Fibroblast of villous mesenchyme (primary cell): ENCODE measurements around the gene MRPL51. TPM values are rescaled to one million over a fixed set of nuclear protein-coding genes. Genes with fewer than 3 reads are reported as not detected.
A peak's percentile ranks its signal among the peaks of the same experiment; 100 is the strongest.
"Not testable (repeated sequence)": the region's sequence is repeated elsewhere in the genome, so short reads cannot be mapped to it uniquely, and the experiment has no call there.

Experiments used
- DNase-seq: peaks from one replicate; pipeline ENCODE4 v3.0.0-alpha.2; 2010; ENCODE audit warnings: low read depth
- H3K4me3 ChIP-seq: 2 replicates; pipeline ENCODE4 v1.5.1; 2011; ENCODE audit warnings: low read depth, mild to moderate bottlenecking, low read length
- total RNA-seq: library from RNA; depleted of rRNA; stranded (reverse); fragments of >200 nt; gene quantifications from 2 replicates; pipeline ENCODE4 v1.2.3, GENCODE V29; 2012
- TF ChIP-seq, protein P1 (sequence below): IDR thresholded peaks from 2 replicates; pipeline ENCODE4 v1.5.1; 2012; ENCODE audit warnings: low read depth, mild to moderate bottlenecking, low read length; ENCODE audit not compliant: insufficient read depth

MRPL51 gene
- total RNA-seq, 1 donor, result 86.8 TPM

DNA sequence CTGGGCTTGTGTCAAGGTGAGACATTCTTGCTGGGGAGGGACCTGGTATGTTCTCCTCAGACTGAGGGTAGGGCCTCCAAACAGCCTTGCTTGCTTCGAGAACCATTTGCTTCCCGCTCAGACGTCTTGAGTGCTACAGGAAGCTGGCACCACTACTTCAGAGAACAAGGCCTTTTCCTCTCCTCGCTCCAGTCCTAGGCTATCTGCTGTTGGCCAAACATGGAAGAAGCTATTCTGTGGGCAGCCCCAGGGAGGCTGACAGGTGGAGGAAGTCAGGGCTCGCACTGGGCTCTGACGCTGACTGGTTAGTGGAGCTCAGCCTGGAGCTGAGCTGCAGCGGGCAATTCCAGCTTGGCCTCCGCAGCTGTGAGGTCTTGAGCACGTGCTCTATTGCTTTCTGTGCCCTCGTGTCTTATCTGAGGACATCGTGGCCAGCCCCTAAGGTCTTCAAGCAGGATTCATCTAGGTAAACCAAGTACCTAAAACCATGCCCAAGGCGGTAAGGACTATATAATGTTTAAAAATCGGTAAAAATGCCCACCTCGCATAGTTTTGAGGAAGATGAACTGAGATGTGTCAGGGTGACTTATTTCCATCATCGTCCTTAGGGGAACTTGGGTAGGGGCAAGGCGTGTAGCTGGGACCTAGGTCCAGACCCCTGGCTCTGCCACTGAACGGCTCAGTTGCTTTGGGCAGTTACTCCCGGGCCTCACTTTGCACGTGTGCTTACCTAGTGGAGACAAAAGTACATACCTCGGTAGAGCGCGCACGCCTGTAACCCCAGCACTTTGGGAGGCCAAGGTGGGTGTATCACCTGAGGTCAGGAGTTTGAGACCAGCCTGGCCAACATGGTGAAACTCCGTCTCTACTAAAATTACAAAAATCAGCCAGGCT lies 45.6 kb upstream of the MRPL51 start:
- TF ChIP-seq, protein P1, sequence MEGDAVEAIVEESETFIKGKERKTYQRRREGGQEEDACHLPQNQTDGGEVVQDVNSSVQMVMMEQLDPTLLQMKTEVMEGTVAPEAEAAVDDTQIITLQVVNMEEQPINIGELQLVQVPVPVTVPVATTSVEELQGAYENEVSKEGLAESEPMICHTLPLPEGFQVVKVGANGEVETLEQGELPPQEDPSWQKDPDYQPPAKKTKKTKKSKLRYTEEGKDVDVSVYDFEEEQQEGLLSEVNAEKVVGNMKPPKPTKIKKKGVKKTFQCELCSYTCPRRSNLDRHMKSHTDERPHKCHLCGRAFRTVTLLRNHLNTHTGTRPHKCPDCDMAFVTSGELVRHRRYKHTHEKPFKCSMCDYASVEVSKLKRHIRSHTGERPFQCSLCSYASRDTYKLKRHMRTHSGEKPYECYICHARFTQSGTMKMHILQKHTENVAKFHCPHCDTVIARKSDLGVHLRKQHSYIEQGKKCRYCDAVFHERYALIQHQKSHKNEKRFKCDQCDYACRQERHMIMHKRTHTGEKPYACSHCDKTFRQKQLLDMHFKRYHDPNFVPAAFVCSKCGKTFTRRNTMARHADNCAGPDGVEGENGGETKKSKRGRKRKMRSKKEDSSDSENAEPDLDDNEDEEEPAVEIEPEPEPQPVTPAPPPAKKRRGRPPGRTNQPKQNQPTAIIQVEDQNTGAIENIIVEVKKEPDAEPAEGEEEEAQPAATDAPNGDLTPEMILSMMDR, result no peak
- no peak for DNase-seq
- no peak overlapping the region for H3K4me3 ChIP-seq

DNA sequence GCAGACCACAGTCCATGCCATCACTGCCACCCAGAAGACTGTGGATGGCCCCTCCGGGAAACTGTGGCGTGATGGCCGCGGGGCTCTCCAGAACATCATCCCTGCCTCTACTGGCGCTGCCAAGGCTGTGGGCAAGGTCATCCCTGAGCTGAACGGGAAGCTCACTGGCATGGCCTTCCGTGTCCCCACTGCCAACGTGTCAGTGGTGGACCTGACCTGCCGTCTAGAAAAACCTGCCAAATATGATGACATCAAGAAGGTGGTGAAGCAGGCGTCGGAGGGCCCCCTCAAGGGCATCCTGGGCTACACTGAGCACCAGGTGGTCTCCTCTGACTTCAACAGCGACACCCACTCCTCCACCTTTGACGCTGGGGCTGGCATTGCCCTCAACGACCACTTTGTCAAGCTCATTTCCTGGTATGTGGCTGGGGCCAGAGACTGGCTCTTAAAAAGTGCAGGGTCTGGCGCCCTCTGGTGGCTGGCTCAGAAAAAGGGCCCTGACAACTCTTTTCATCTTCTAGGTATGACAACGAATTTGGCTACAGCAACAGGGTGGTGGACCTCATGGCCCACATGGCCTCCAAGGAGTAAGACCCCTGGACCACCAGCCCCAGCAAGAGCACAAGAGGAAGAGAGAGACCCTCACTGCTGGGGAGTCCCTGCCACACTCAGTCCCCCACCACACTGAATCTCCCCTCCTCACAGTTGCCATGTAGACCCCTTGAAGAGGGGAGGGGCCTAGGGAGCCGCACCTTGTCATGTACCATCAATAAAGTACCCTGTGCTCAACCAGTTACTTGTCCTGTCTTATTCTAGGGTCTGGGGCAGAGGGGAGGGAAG lies 44.7 kb upstream of the MRPL51 start:
- TF ChIP-seq, protein P1, result peak; percentile 74

DNA sequence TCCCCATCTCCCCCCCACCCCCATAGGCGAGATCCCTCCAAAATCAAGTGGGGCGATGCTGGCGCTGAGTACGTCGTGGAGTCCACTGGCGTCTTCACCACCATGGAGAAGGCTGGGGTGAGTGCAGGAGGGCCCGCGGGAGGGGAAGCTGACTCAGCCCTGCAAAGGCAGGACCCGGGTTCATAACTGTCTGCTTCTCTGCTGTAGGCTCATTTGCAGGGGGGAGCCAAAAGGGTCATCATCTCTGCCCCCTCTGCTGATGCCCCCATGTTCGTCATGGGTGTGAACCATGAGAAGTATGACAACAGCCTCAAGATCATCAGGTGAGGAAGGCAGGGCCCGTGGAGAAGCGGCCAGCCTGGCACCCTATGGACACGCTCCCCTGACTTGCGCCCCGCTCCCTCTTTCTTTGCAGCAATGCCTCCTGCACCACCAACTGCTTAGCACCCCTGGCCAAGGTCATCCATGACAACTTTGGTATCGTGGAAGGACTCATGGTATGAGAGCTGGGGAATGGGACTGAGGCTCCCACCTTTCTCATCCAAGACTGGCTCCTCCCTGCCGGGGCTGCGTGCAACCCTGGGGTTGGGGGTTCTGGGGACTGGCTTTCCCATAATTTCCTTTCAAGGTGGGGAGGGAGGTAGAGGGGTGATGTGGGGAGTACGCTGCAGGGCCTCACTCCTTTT lies 44.0 kb upstream of the MRPL51 start:
- DNase-seq, result no peak
- peak overlapping the region; percentile 9 for H3K4me3 ChIP-seq
- TF ChIP-seq, protein P1, result no peak

More for the DNA sequence above, 44.7 kb upstream of the MRPL51 start:
- H3K4me3 ChIP-seq, result not testable (repeated sequence)
- DNase-seq, result peak; percentile 87

DNA sequence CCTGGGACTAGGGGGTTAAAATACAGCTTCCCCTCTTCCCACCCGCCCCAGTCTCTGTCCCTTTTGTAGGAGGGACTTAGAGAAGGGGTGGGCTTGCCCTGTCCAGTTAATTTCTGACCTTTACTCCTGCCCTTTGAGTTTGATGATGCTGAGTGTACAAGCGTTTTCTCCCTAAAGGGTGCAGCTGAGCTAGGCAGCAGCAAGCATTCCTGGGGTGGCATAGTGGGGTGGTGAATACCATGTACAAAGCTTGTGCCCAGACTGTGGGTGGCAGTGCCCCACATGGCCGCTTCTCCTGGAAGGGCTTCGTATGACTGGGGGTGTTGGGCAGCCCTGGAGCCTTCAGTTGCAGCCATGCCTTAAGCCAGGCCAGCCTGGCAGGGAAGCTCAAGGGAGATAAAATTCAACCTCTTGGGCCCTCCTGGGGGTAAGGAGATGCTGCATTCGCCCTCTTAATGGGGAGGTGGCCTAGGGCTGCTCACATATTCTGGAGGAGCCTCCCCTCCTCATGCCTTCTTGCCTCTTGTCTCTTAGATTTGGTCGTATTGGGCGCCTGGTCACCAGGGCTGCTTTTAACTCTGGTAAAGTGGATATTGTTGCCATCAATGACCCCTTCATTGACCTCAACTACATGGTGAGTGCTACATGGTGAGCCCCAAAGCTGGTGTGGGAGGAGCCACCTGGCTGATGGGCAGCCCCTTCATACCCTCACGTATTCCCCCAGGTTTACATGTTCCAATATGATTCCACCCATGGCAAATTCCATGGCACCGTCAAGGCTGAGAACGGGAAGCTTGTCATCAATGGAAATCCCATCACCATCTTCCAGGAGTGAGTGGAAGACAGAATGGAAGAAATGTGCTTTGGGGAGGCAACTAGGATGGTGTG lies 43.1 kb upstream of the MRPL51 start:
- TF ChIP-seq, protein P1, result no peak
- DNase-seq, result no peak
- H3K4me3 ChIP-seq, result peak overlapping the region; percentile 98

DNA sequence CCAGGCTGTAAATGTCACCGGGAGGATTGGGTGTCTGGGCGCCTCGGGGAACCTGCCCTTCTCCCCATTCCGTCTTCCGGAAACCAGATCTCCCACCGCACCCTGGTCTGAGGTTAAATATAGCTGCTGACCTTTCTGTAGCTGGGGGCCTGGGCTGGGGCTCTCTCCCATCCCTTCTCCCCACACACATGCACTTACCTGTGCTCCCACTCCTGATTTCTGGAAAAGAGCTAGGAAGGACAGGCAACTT lies 42.6 kb upstream of the MRPL51 start:
- TF ChIP-seq, protein P1, result no peak
- no peak for DNase-seq
- H3K4me3 ChIP-seq, result peak overlapping the region; percentile 98
